Central memory CD4-positive, alpha-beta T cell (primary cell): ENCODE results near the gene GPC5.
"Not testable (repeated sequence)": the region's sequence is repeated elsewhere in the genome, so short reads cannot be mapped to it uniquely, and the experiment has no call there.

ENCODE experiments used
- DNase-seq: peaks from one replicate; pipeline ENCODE4 v3.0.0; 2022

The GPC5 gene

GRCh38 chr13:92218615-92219014, 820.2 kb downstream of the GPC5 start:
- DNase-seq = no peak

GRCh38 chr13:92221916-92222315, 823.5 kb downstream of the GPC5 start:
- no peak for DNase-seq

- no peak for DNase-seq
Observed at GRCh38 chr13:92224052-92224821, 825.8 kb downstream of the GPC5 start.

- DNase-seq = no peak
Observed at GRCh38 chr13:92224825-92225224, 826.4 kb downstream of the GPC5 start.

GRCh38 chr13:92225861-92226260, 827.4 kb downstream of the GPC5 start:
- DNase-seq = no peak

GRCh38 chr13:92232871-92233270, 834.5 kb downstream of the GPC5 start:
- DNase-seq = no peak

GRCh38 chr13:92251671-92252210, 853.3 kb downstream of the GPC5 start:
- DNase-seq = no peak

- DNase-seq = no peak
Observed at GRCh38 chr13:92255526-92255925, 857.1 kb downstream of the GPC5 start.

GRCh38 chr13:92256211-92256610, 857.8 kb downstream of the GPC5 start:
- no peak for DNase-seq

GRCh38 chr13:92259046-92259445, 860.6 kb downstream of the GPC5 start:
- DNase-seq = no peak

GRCh38 chr13:92259523-92259922, 861.1 kb downstream of the GPC5 start:
- no peak for DNase-seq

GRCh38 chr13:92260363-92260762, 861.9 kb downstream of the GPC5 start:
- no peak for DNase-seq

- DNase-seq = no peak
Observed at GRCh38 chr13:92262100-92262788, 863.8 kb downstream of the GPC5 start.

- no peak for DNase-seq
Observed at GRCh38 chr13:92265408-92265807, 867.0 kb downstream of the GPC5 start.

GRCh38 chr13:92270990-92271389, 872.6 kb downstream of the GPC5 start:
- DNase-seq = no peak

- DNase-seq = no peak
Observed at GRCh38 chr13:92272177-92272576, 873.8 kb downstream of the GPC5 start.

- not testable (repeated sequence) for DNase-seq
Observed at GRCh38 chr13:92280986-92281385, 882.6 kb downstream of the GPC5 start.

- not testable (repeated sequence) for DNase-seq
Observed at GRCh38 chr13:92290718-92291307, 892.4 kb downstream of the GPC5 start.

GRCh38 chr13:92294533-92294932, 896.1 kb downstream of the GPC5 start:
- DNase-seq = not testable (repeated sequence)

GRCh38 chr13:92296154-92296671, 897.8 kb downstream of the GPC5 start:
- not testable (repeated sequence) for DNase-seq

- DNase-seq = no peak
Observed at GRCh38 chr13:92297971-92298942, 899.8 kb downstream of the GPC5 start.

- DNase-seq = no peak
Observed at GRCh38 chr13:92300651-92301050, 902.2 kb downstream of the GPC5 start.
